DMS 273 treated with DMSO at 0.1 percent for 48 hours (cell line): ENCODE results near the gene EFHC2.
"Not testable (repeated sequence)": the region's sequence is repeated elsewhere in the genome, so short reads cannot be mapped to it uniquely, and the experiment has no call there.

Experiments used
- DNase-seq: peaks from one replicate; lab custom pipeline; 2025; lab: John Stamatoyannopoulos, UW

EFHC2 gene

DNA sequence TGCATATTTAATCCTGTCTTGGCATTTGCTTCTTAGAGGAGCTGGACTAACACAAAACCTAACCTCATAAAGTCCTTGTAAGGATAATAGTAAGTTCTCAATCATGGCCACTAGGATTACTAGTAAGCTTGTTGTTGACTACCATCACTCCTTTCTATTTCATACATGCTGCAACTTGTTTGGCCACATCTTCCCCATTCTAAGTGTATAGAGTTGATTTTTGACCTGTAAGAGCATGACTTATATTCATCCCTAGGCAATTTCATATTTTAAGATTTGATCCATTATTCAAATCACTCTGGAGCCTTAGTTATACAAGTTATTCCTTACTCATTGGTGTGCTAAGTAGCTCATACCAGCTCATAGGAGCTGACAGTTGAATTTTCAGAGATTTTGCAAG is 109.4 kb downstream of the EFHC2 start:
- DNase-seq: no peak

DNA sequence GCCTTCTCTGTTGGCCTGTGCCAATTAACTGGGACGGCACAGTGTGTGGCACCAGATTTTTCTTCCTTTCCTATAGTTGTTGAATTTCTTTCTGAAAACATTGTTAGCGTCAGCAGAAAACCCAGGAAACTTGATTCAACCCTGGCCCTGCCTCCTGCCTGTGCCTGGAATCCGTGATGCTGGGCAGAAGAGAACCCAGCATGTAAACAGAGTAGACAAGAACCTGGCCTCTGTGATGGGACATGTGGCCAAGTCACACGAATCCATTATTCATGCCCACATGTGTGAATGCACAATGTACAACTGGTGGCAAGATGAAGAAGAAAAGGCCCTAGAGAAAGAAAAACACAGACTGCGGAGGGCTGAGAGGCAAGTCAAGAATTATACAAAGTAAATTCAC is 111.4 kb downstream of the EFHC2 start:
- no peak for DNase-seq

DNA sequence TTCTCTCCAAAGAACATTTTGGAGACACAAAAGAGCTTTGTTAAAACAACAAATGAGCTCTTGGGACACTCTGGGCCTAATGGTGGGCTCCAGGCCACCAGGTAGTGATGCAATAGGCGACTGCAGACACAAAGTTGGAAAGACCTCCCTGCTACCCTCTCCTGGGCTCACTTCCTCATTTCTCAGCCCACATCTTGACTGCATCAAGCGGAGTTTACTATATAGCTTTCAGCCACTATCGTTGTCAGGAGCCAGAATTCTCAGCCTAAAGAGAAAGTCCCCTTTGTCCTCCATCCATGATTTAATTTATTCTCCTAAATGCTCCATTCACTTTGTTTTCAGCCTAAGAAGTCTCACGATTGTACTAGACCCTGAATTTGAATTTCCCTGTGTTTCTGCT is 114.9 kb downstream of the EFHC2 start:
- DNase-seq: no peak

GRCh38 chrX:44227991-44228390 is 115.5 kb downstream of the EFHC2 start:
- DNase-seq: no peak

- DNase-seq: no peak
Measured at GRCh38 chrX:44225667-44226066, 117.8 kb downstream of the EFHC2 start.

DNA sequence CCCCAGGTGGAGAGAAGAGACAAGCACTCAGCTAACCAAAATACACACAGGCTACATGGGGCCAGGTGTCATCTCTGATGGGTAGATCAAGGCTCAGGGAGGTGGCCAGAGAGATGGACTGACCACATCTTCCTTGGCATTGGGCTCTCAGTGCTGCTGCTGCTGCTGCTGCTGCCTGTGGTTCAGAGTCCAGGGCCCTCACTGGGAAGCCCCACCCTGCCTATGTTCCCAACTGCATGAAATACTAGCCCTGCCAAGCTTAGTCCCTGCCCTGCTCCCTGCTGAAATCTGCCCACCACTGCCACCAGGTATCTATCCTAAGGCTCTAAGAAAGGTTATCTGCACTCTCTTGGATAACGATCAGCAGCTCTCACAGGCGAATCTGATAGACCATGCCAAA is 118.7 kb downstream of the EFHC2 start:
- no peak for DNase-seq

GRCh38 chrX:44223150-44223549 is 120.3 kb downstream of the EFHC2 start:
- no peak for DNase-seq

GRCh38 chrX:44218465-44218864 is 125.0 kb downstream of the EFHC2 start:
- DNase-seq: no peak

DNA sequence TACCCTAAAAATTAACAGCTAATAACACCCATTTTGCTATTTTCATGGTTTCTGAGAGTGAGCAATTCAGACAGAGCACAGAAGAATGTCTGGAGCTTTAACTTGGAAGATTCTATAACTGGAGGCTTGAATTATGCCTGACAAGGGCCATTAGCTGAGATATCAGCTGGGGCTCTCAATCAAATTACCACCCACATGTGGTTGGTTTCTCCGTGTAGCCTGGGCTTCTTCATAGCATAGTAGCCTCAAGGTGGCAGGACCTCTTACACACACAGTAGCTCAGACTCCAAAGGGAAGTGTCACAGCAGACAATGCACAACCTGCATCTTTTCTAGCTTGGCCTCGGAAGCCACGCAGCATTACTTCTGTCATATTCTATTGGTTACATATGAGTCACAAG is 127.3 kb downstream of the EFHC2 start:
- no peak for DNase-seq

DNA sequence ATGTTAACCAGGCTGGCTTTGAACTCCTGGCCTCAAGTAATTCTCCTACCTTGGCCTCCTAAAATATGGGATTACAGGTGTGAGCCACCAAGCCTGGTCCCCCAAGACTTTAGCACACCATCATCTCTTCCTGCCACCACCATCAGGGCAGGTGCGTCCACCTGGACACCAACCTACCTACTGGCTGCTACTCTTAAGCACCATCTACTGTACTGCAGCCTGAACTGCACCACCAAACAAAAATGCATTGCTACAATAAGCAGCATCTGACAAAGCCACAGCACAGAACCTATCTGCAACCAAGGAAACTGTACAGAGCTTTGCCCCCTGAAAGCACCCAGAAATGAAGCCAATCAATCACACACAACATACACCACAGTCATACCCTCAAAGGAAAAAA is 139.7 kb downstream of the EFHC2 start:
- DNase-seq: no peak

DNA sequence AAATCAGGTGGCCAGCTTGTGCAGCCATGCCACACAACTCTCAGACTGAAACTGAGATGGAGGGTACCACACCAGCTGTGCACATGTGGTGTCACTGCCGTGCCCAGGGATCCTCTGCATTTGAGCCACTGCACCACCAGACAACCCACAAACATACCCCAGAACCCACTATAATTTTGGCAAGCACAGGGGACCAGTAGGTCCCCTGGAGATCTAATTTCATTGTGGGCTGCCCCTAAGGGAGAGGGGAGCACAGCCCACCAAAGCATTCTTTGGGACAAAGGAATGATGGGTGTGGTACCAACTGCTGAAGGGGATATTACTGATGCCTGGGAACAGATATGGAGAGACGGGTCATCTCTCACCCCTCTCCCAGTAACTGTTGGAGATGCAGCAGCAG is 140.9 kb downstream of the EFHC2 start:
- no peak for DNase-seq

- DNase-seq: no peak
Measured at GRCh38 chrX:44189116-44189515, 154.4 kb downstream of the EFHC2 start.

GRCh38 chrX:44187915-44188314 is 155.6 kb downstream of the EFHC2 start:
- not testable (repeated sequence) for DNase-seq

DNA sequence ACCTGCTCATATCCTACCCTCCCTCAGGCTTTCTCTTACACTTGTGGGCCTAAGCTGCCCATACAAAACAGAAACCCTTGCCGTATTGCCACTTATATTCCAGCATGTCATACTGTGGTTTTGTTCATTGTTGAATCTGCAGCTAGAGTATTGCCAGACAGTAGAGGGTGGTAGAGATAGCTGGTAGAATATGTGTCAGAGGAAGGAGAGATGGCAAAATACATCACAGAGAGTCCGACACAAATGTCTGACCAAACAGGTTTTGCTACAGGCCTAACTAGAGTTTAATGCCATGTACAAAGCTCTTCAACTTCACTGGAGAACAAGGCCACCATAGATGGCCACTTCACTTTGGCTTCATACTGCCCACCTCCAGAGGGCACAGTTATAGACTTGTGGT is 160.1 kb downstream of the EFHC2 start:
- DNase-seq: no peak

DNA sequence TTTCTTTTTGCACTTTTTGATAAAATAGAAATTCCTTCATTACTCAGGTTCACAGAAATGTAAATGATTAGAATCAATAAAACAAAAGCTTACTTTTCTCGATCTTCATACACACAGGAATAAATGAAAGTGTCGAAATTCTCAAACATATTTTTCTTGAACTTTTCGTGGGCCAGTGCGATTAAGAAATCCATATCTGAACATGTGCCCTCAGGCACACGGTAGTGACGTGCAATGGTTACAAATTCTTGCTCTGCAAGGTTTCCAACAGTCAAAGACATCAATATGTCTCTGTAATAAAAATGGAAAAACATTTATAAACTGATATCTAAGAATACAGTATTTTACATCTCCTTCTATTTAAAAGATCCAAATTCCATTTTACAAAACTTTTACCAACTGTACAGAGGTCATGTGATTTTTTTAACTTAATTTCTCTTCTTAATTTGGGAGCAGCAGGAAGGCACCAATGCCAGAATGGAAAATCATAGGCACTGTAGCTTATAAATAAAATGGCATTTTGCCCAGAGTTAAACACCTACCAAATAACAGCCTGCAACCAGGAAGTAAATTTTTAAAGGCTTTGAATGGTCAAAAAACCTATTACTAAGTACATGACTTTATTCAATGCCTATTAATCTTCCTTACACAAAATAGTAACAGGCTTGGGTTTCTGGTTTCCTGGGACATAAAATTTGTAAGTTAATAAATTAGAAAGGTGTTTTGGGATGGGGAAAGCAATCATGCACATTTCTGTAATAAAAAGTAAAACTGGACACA is 165.0 kb downstream of the EFHC2 start:
- DNase-seq: no peak

DNA sequence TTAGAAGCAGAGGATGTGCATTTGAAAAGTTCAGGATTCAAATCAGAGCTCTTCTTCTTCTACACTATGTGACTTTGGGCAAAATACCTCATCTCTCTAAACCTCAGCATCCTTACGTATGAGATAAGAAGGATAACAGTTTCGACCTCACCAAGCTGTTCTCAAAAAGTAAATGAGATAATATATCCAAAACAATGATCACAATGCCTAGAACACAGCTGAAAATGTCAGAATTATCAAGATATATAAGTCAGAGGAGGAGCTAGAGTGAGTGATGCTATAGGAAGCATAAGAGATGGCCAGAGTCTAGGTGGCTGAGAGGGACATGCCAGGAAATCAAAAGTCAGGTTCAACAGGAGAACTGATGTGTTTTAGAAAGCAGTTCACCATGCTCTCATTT is 168.0 kb downstream of the EFHC2 start:
- DNase-seq: no peak

DNA sequence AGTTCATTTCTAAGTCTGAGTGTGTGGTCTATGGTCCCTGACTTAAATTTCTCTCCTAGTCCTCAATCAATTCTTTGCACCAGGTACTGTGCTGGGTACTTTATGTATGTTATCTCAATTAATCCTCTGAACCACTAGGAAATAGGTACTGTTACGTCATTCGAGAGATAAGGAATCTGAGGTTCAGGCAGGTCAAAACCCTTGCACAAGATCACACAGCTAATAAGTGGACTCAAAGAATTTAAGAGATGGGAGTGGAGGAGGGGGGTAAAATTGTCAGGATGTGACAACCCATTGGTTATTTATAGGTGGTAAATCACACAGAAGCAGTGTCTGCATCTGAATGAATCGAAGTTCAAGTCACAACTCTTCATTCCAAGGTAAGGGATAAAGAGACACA is 169.4 kb downstream of the EFHC2 start:
- no peak for DNase-seq

- no peak for DNase-seq
Measured at GRCh38 chrX:44173219-44173618, 170.3 kb downstream of the EFHC2 start.

- no peak for DNase-seq
Measured at GRCh38 chrX:44167116-44167515, 176.4 kb downstream of the EFHC2 start.

- DNase-seq: no peak
Measured at GRCh38 chrX:44162964-44163475, 180.5 kb downstream of the EFHC2 start.

DNA sequence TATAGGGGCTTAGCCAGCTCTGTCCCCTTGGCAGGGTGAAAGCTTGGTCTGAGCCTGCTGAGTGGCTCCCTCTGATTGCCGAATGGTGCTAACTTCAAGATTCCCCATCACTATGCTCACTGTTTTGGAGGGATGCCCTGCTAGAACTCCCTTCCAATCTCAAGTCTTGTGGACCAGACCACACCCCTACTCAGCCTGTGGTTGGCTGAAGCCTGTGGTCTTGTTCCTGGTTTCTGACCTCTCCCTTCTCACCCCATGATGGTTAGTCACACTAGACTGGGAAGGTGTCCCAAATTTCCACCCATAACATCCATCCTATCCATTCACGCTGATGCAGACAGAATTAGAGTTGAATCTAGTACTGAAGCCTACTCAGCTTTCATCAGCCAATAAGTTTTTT is 185.6 kb downstream of the EFHC2 start:
- DNase-seq: no peak

- no peak for DNase-seq
Measured at GRCh38 chrX:44157283-44157682, 186.2 kb downstream of the EFHC2 start.

DNA sequence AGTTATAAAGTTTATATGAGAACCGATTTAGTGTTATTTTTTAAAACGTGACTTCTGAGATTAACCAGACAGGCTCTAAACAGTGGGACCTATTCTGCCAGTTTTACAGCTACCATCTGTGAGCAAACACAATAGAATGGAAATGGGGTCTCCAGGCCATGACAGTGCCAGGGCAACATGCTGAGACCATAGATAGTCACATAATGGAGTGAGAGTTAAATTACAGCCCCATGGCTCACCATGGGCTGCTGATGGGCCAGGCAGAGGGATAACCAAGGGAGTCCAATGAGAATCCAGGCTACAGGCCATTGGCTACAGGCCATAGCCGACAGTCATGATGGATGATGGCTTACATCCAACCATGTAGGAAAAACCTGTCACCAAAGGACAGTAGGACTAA is 186.7 kb downstream of the EFHC2 start:
- no peak for DNase-seq

- DNase-seq: no peak
Measured at GRCh38 chrX:44155126-44155525, 188.3 kb downstream of the EFHC2 start.
